ENCODE data around the gene SART1. TPM values are rescaled to one million over a fixed set of nuclear protein-coding genes. Genes with fewer than 3 reads are reported as not detected.
A peak's percentile ranks its signal among the peaks of the same experiment; 100 is the strongest.
"Not testable (repeated sequence)": the region's sequence is repeated elsewhere in the genome, so short reads cannot be mapped to it uniquely, and the experiment has no call there.

SART1 gene
- total RNA-seq, 2 donors from 2014 or later: 32.5 to 38.0 TPM

DNA sequence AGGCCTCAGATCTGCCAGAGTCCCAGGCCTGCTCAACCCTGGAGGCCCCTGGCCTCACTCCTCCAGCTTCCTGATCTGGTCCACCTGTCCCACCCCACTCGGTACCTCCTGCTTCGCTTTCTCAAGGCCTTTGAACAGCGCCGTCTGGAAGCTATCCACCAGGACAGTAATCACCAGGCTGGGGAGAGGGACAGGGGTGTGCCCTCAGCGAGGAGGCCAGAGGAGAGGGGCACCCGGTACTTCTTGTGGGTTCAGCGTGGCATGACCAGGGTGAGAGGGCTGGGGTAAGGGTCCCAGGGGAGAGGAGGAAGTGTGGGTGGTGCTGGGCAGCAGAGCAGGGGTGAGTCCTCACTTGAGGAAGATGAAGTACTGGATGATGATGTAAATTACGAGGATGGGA lies 58.7 kb downstream of the SART1 start:
- Histone ChIP-seq H3K27me3 (replicated peaks; ENCODE audit: insufficient read depth) (no peaks in the 10 kb centered on the region), H3K27ac (peak overlapping the region in 1 of 2 donors; percentile 82), H3K36me3 (no peaks in the 10 kb centered on the region), H3K9me3 (no peaks in the 10 kb centered on the region), H3K4me1 (ENCODE audit: control insufficient read depth in 1 of 2, low read depth in 2 of 2) (peaks cover 30 to 44% of the 10 kb centered on the region in 2 donors), H3K4me3 (no peak overlapping the region)
- DNase-seq (ENCODE audit: low spot score) (no peak), ATAC-seq (ENCODE audit: insufficient number of reproducible peaks, low FRiP score, low read depth) (no peak)
- TF ChIP-seq, protein P1, sequence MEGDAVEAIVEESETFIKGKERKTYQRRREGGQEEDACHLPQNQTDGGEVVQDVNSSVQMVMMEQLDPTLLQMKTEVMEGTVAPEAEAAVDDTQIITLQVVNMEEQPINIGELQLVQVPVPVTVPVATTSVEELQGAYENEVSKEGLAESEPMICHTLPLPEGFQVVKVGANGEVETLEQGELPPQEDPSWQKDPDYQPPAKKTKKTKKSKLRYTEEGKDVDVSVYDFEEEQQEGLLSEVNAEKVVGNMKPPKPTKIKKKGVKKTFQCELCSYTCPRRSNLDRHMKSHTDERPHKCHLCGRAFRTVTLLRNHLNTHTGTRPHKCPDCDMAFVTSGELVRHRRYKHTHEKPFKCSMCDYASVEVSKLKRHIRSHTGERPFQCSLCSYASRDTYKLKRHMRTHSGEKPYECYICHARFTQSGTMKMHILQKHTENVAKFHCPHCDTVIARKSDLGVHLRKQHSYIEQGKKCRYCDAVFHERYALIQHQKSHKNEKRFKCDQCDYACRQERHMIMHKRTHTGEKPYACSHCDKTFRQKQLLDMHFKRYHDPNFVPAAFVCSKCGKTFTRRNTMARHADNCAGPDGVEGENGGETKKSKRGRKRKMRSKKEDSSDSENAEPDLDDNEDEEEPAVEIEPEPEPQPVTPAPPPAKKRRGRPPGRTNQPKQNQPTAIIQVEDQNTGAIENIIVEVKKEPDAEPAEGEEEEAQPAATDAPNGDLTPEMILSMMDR (IDR thresholded peaks at IDR 0.05): no peak

DNA sequence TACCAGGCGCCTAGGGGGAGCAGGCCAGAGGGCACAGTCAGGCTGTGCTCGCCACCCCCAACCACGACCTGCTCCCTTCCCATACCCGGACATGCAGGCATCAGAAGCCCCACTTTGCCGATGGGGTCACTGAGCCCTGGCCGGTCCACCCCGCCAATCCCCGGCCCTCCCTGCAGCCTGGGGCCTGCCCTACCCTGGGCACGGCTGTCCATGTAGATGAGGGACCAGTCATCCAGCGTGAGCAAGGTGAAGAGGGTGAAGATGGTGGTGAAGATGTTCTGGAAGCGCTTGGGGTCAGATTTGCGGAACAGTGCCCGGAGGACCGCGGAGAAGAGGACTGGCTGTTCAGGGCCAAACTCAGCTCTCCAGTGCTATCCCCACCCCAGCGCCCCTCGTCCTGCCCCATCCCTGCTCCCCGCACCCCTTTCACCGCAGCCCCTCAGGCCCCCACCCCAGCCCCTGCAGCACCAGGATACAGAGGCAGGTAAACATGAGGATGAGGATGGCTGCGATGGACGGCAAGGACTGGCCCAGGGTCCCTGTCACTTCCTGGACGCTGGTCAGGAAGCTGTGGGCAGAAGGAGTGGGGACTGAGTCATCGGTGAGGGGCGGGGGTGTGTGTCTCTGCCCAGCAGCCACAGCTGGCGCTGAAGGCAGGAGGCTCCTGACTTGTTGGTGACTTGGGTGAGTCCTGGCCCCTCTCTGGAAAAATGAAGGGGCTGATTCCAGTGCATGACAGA lies 59.3 kb downstream of the SART1 start:
- ATAC-seq (ENCODE audit: insufficient number of reproducible peaks, low FRiP score, low read depth) (no peak), DNase-seq (ENCODE audit: low spot score) (no peak)
- Histone ChIP-seq H3K4me3 (peak overlapping the region; percentile 27), H3K36me3 (no peaks in the 10 kb centered on the region), H3K9me3 (no peaks in the 10 kb centered on the region), H3K27me3 (replicated peaks; ENCODE audit: insufficient read depth) (no peaks in the 10 kb centered on the region), H3K27ac (peak overlapping the region; percentile 60 to 82), H3K4me1 (ENCODE audit: control insufficient read depth in 1 of 2, low read depth in 2 of 2) (peaks cover 27 to 38% of the 10 kb centered on the region in 2 donors)
- TF ChIP-seq, protein P1 (IDR thresholded peaks at IDR 0.05): no peak

DNA sequence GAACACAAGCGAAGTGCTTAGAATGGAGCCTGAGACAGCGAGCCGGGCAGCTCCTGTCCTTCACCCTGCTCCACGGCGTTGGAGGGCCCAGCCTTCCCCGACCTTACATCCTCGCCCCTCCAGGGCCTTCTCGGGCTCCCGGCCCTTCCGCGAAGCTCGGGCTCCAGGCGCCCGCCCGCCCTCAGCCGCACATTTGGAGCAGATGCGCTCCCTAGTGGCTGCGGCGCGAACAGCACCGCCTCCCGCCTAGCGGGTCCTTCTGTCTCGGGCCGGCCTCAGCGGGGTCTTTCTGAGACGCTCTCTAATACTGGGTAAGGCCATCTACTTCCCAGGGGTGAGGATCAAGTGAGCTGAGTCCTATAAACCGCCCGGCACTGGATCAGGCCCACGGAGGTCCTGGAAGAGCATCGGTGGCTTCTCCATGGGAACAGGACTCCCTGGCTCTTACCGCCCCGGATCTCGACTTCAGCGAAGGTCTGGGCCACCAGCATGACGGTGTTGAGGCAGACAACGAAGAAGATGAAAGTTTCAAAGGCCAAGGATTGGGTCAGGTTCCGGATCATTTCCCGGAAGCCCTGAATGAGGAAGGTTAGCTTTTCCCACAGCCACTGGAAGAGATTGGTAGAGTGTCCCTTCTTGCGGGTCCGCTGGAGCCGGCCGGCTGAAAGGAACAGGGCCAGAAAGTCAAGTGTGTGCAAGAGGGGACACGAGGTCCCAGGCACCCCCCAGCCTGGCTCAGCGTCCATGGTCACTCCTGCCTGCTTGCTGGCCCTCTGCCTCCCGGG lies 61.1 kb downstream of the SART1 start:
- H3K4me1 ChIP-seq (ENCODE audit: control insufficient read depth in 1 of 2, low read depth in 2 of 2): peaks cover 15 to 27% of the 10 kb centered on the region in 2 donors
- ATAC-seq (ENCODE audit: insufficient number of reproducible peaks, low FRiP score, low read depth) (no peak), DNase-seq (ENCODE audit: low spot score) (no peak)
- TF ChIP-seq, protein P1 (IDR thresholded peaks at IDR 0.05): peak; percentile 99
- H3K27ac ChIP-seq: peak overlapping the region in 1 of 2 donors; percentile 82
- H3K36me3 ChIP-seq: no peaks in the 10 kb centered on the region
- H3K9me3 ChIP-seq: no peaks in the 10 kb centered on the region
- no peaks in the 10 kb centered on the region for H3K27me3 ChIP-seq (replicated peaks; ENCODE audit: insufficient read depth)
- peak overlapping the region; percentile 61 for H3K4me3 ChIP-seq

DNA sequence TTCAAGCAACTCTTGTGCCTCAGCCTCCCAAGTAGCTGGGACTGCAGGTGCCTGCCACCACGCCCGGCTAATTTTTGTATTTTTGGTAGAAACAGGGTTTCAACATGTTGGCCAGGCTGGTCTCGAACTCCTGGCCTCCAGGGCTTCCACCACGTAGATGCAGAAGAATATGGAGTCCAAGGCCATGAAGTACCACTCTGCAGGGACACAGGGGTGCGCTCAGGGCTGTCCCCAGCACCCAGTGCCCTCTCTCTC lies 61.6 kb downstream of the SART1 start:
- H3K27me3 ChIP-seq (replicated peaks; ENCODE audit: insufficient read depth); ATAC-seq (ENCODE audit: insufficient number of reproducible peaks, low FRiP score, low read depth); H3K36me3 ChIP-seq; H3K9me3 ChIP-seq; H3K4me3 ChIP-seq; H3K27ac ChIP-seq; DNase-seq (ENCODE audit: low spot score): not testable (repeated sequence)
- peaks cover 15 to 27% of the 10 kb centered on the region in 2 donors for H3K4me1 ChIP-seq (ENCODE audit: control insufficient read depth in 1 of 2, low read depth in 2 of 2)

DNA sequence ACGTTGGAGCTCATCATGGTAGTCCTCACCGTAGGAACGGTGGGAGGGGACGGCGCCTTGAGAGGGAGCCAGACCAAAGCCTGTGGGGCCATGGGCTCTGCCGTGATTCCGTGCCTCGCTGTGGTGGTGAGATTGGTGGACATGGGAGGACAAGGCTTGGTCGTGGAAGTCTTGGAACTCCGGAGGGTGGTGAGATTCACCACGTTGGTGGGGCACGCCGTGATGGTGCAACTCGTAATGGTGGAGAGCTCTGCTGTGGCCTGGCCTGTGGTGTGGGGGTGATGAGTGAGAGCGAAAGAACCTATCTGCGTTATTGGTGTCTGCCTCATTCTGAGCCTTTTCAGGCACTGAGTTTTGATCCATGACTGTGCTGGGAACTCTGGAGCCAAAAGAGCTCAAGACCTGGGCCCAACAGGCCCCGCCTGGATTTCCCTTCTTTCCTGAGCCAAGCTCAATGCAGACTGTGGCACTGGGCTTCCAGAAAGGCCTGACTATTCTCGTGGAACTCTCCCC lies 64.5 kb downstream of the SART1 start, which contains the start of gene CATSPER1:
CATSPER1 (minus strand) TSS at position 463 of the 513 bp plus-strand sequence; CDS start at position 363, 100 bp downstream.
- Histone ChIP-seq H3K27me3 (replicated peaks; ENCODE audit: insufficient read depth) (no peaks in the 10 kb centered on the region), H3K4me3 (no peak within 1 kb of the TSS), H3K36me3 (no peaks in the 10 kb centered on the region), H3K27ac (no peak within 1 kb of the TSS), H3K4me1 (ENCODE audit: control insufficient read depth in 1 of 2, low read depth in 2 of 2) (peaks cover 9 to 20% of the 10 kb centered on the region in 2 donors), H3K9me3 (no peaks in the 10 kb centered on the region)
- TF ChIP-seq, protein P1 (IDR thresholded peaks at IDR 0.05): no peak
- no peak for ATAC-seq (ENCODE audit: insufficient number of reproducible peaks, low FRiP score, low read depth)
- DNase-seq (ENCODE audit: low spot score): no peak

Other genes with a start within 250 kb of the SART1 start
- 10 to 100 TPM; 49.0 to 50.5 TPM for gene KAT5, start 249.5 kb upstream of the SART1 start, total RNA-seq
- 100 to 1,000 TPM; 138 to 185 TPM for gene RNASEH2C, start 240.9 kb upstream of the SART1 start, total RNA-seq
- 10 to 100 TPM; 26.3 to 38.4 TPM for gene AP5B1, start 180.8 kb upstream of the SART1 start, total RNA-seq
- under 1 TPM in 1 of 2 donors, not detected in 1; 0.27 TPM for gene OVOL1, start 174.7 kb upstream of the SART1 start, total RNA-seq
- gene SNX32, start 127.8 kb upstream of the SART1 start, total RNA-seq: under 1 TPM in 1 of 2 donors, not detected in 1; 0.81 TPM
- gene CFL1, start 103.6 kb upstream of the SART1 start, total RNA-seq: 100 to 1,000 TPM; 565 to 797 TPM
- gene MUS81, start 101.3 kb upstream of the SART1 start, total RNA-seq: 10 to 100 TPM; 51.8 to 62.8 TPM
- gene EFEMP2, start 88.9 kb upstream of the SART1 start, total RNA-seq: 100 to 1,000 TPM; 134 to 219 TPM
- gene CTSW, start 81.9 kb upstream of the SART1 start, total RNA-seq: 10 to 100 TPM in 1 of 2 donors, 1 to 10 TPM in 1; 1.6 to 13.7 TPM
- 100 to 1,000 TPM in 1 of 2 donors, 10 to 100 TPM in 1; 50.4 to 111 TPM for gene FIBP, start 73.3 kb upstream of the SART1 start, total RNA-seq
- gene CCDC85B, start 71.1 kb upstream of the SART1 start, total RNA-seq: 100 to 1,000 TPM in 1 of 2 donors, 10 to 100 TPM in 1; 75.8 to 100 TPM
- gene FOSL1, start 61.3 kb upstream of the SART1 start, total RNA-seq: 100 to 1,000 TPM in 1 of 2 donors, 10 to 100 TPM in 1; 25.6 to 143 TPM
- gene C11orf68, start 42.7 kb upstream of the SART1 start, total RNA-seq: 10 to 100 TPM; 16.3 to 27.9 TPM
- gene DRAP1, start 42.3 kb upstream of the SART1 start, total RNA-seq: 10 to 100 TPM; 82.5 to 91.2 TPM
- gene TSGA10IP, start 16.3 kb upstream of the SART1 start, total RNA-seq: not detected
- 10 to 100 TPM; 20.6 to 43.5 TPM for gene EIF1AD, start 40.4 kb downstream of the SART1 start, total RNA-seq
- 10 to 100 TPM; 22.2 to 60.0 TPM for gene BANF1, start 40.8 kb downstream of the SART1 start, total RNA-seq
- gene CST6, start 50.3 kb downstream of the SART1 start, total RNA-seq: 10 to 100 TPM in 1 of 2 donors, 1 to 10 TPM in 1; 4.5 to 16.9 TPM
- gene CATSPER1, start 64.7 kb downstream of the SART1 start, total RNA-seq: not detected
- 1 to 10 TPM in 1 of 2 donors, not detected in 1; 1.1 TPM for gene GAL3ST3, start 87.4 kb downstream of the SART1 start, total RNA-seq
- 100 to 1,000 TPM; 142 TPM for gene SF3B2, start 90.6 kb downstream of the SART1 start, total RNA-seq
- gene PACS1, start 108.5 kb downstream of the SART1 start, total RNA-seq: 100 to 1,000 TPM in 1 of 2 donors, 10 to 100 TPM in 1; 82.9 to 112 TPM